BE2C (cell line): ENCODE measurements around the gene JAG1.
"Not testable (repeated sequence)": the region's sequence is repeated elsewhere in the genome, so short reads cannot be mapped to it uniquely, and the experiment has no call there.

Source experiments
- DNase-seq: peaks from one replicate; pipeline ENCODE4 v3.0.0-alpha.2; 2020
- H3K27me3 ChIP-seq: fragments of 250-450 bp; sonication (Bioruptor Pico); 2 replicates; pipeline ENCODE4 v1.5.1; 2020; ENCODE audit warnings: mild to moderate bottlenecking
- H3K36me3 ChIP-seq: fragments of 250-450 bp; sonication (Bioruptor Pico); 2 replicates; pipeline ENCODE4 v1.5.1; 2020; ENCODE audit warnings: mild to moderate bottlenecking
- H3K4me1 ChIP-seq: fragments of 250-450 bp; sonication (Bioruptor Pico); 2 replicates; pipeline ENCODE4 v1.5.1; 2020
- H3K4me3 ChIP-seq: 2 replicates; pipeline ENCODE4 v1.5.1; 2011; ENCODE audit warnings: low read depth, low read length
- H3K9me3 ChIP-seq: fragments of 250-450 bp; sonication (Bioruptor Pico); 2 replicates; pipeline ENCODE4 v1.5.1; 2020
- CTCF ChIP-seq: IDR thresholded peaks from 2 replicates; pipeline ENCODE4 v1.5.1; 2012; ENCODE audit warnings: mild to moderate bottlenecking, low read depth, low read length

The JAG1 gene

GRCh38 chr20:10613911-10614310 is 59.9 kb downstream of the JAG1 start:
- H3K4me3 ChIP-seq, result no peak overlapping the region
- no peaks in the 10 kb centered on the region for H3K36me3 ChIP-seq
- no peaks in the 10 kb centered on the region for H3K27me3 ChIP-seq
- no peak for TF ChIP-seq CTCF
- no peak for DNase-seq
- H3K9me3 ChIP-seq, result no peaks in the 10 kb centered on the region
- H3K4me1 ChIP-seq, result no peaks in the 10 kb centered on the region

- H3K4me1 ChIP-seq, H3K4me3 ChIP-seq, H3K36me3 ChIP-seq, H3K27me3 ChIP-seq, H3K9me3 ChIP-seq, DNase-seq: not testable (repeated sequence)
Measured at GRCh38 chr20:10613426-10613825, 60.4 kb downstream of the JAG1 start.

GRCh38 chr20:10611357-10611756 is 62.4 kb downstream of the JAG1 start:
- no peaks in the 10 kb centered on the region for H3K4me1 ChIP-seq
- TF ChIP-seq CTCF, result peak; percentile 72
- H3K4me3 ChIP-seq, result no peak overlapping the region
- H3K36me3 ChIP-seq, result no peaks in the 10 kb centered on the region
- H3K27me3 ChIP-seq, result no peaks in the 10 kb centered on the region
- H3K9me3 ChIP-seq, result no peaks in the 10 kb centered on the region
- DNase-seq, result peak; percentile 60

GRCh38 chr20:10610251-10610650 is 63.5 kb downstream of the JAG1 start:
- no peak for TF ChIP-seq CTCF
- DNase-seq, result no peak
- Histone ChIP-seq H3K9me3 (no peaks in the 10 kb centered on the region), H3K36me3 (no peaks in the 10 kb centered on the region), H3K4me1 (no peaks in the 10 kb centered on the region), H3K4me3 (no peak overlapping the region), H3K27me3 (no peaks in the 10 kb centered on the region)

- TF ChIP-seq CTCF, result no peak
- no peaks in the 10 kb centered on the region for H3K27me3 ChIP-seq
- no peak for DNase-seq
- H3K4me3 ChIP-seq, result no peak overlapping the region
- H3K9me3 ChIP-seq, result no peaks in the 10 kb centered on the region
- H3K36me3 ChIP-seq, result no peaks in the 10 kb centered on the region
- no peaks in the 10 kb centered on the region for H3K4me1 ChIP-seq
Measured at GRCh38 chr20:10609770-10610169, 64.0 kb downstream of the JAG1 start.

GRCh38 chr20:10609276-10609675 is 64.5 kb downstream of the JAG1 start:
- Histone ChIP-seq H3K9me3 (no peaks in the 10 kb centered on the region), H3K4me3 (no peak overlapping the region), H3K4me1 (no peaks in the 10 kb centered on the region), H3K27me3 (no peaks in the 10 kb centered on the region), H3K36me3 (no peaks in the 10 kb centered on the region)
- DNase-seq, result no peak
- no peak for TF ChIP-seq CTCF

GRCh38 chr20:10605547-10606195 is 68.1 kb downstream of the JAG1 start:
- Histone ChIP-seq H3K4me1 (no peaks in the 10 kb centered on the region), H3K36me3 (no peaks in the 10 kb centered on the region), H3K27me3 (no peaks in the 10 kb centered on the region), H3K9me3 (no peaks in the 10 kb centered on the region), H3K4me3 (no peak overlapping the region)
- no peak for DNase-seq
- TF ChIP-seq CTCF, result no peak
